Fibroblast of skin of abdomen (primary cell): ENCODE measurements around the gene MRPL2.
"Not testable (repeated sequence)": the region's sequence is repeated elsewhere in the genome, so short reads cannot be mapped to it uniquely, and the experiment has no call there.

Source experiments
- DNase-seq: peaks from one replicate; pipeline ENCODE4 v3.0.0-alpha.2; 2013

Gene MRPL2

DNA sequence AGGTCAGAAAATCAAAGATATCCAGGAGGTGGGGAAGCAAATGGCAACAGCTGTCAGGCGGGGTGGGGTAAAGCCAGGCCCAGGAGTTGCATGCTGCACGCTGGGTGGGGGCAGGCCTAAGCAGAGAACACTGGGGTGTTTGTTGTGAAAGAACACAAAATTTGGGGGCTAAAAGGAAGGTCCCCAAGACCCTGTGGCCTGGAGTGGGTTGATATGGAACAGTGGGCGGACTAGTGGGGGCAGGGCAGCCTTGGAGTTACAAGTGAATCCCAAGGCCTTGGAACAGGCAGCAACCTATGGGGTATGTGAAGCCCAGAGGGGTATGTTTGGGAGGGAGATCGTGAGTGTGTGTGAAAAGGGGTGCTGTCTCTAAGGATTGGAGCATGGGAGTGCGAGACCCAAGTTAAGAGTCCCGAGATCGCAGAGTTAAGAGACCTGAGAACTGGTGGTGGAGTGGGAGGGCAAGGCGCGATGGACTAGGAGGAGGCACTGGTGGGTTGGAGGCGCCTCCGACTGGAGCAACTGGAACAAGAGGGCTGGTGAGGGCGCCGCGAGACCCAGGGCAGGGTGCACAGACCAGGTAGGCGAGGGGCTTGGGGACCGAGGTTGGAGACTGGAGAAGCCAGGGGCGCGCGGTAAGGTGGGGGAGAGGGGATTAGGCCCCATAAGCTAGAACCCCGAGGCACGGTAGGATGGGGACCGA, 6.2 kb downstream of the MRPL2 start:
- DNase-seq, result peak; percentile 18

DNA sequence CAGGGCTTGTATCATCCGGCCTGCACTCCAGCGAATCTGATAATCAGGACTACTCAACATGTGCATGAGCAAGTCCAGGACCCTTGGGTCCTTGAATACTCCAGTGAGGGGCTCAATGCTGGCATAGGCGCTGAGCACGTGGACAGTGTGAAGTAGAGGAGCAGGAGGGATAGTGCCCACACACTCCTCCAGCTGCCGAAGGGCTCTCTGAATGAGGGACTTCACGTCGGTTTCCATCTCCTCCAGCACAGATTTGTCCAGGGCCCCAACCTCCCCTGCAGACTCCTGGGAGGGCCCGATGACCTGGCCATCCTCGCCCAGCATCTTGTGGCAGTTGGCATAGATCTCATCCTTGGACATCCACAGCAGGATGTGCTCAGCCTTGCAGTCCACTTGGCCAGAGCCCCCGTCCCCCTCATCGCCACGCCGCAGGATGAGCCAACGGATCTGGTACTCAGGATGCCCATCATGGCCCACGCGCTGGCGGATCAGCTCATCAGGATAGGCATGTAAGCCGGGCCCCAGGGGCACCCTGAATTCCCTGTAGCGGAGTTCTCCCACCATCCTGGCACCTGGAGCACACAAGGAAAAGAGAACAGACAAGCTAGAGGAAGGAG, 6.9 kb downstream of the MRPL2 start:
- DNase-seq, result no peak

DNA sequence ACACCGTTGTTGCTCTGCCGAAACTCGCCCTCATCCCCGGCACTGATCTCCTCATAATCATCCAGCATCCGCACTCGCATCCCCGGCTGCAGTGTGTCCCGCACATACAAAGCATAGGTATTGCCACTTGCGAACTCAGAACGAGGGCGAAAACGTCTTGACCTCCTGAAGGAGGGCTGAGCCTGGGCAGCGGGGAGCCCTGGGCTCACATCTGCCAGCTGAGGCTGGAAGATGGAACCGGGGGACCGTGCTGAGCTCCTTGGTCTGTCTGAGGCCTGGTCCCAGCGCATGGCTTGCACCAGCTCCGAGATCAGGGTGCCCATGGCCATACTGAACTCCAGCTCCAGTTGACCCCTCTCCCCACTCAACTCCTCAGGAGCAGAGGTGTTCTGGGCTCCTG, 8.3 kb downstream of the MRPL2 start:
- no peak for DNase-seq

DNA sequence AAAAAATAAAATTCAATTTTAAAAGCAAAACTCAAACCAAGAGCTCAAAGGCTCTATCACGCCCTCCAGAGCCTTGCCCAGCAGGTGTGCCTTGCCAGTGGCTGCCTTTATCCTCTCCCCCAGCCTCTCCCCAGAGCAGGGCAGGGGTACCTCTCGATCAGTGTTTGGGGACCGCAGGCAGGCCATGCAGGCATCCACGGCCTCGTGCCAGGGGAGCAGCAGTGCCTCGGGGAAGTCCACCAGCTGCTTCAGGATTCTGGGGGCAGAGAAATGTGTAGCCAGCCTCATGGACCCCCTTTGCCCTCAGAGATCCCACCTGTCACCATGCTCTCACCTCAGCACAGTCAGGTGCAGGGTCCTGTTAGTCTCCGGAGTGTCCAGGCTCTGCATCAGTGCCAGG, 11.2 kb downstream of the MRPL2 start:
- DNase-seq, result no peak

DNA sequence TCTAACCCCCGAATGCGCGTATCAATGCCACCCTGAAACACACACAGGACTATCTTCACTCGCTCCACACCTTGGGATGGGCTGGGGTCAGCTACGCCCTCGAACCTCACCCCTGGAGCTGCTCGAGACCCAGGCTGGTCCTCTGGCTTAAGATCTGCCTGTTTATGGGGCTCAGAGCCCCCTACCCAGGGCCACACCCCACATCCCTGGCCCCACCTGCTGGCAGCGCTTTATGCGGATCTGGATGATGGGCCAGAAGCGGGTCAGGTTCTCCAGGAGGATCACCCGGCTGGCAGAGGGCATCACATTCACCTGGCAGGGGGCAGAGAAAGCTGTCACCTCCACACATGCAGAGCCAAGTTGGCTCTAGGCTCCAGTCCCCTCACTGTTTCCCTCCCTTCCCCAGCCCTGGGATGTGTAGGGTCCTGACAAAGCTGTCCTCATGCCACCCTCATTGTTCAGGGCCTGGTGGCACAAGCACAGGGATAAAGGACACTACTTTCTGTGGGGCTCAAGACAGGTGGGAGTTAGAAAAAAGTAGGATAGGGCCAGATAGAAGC, 13.8 kb downstream of the MRPL2 start:
- DNase-seq, result no peak

DNA sequence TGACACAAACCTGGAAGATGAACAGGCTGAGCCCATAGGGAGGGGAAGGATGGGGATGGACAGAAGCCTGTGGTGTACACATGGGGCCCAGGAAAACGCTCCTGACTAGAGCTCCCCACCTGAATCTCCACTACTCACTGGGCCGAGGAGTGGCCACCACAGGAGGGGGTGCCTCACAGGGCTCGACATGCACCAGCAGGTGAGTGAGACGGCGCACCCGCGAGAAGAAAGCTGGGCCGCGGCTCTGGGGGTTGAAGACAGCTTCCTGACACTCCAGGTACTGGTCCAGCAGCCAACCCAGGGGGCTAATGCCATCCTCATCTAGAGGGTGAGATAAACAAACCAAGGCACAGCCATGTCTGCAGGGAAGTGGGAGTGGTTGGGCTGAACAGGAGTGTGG, 15.9 kb downstream of the MRPL2 start:
- DNase-seq, result no peak

DNA sequence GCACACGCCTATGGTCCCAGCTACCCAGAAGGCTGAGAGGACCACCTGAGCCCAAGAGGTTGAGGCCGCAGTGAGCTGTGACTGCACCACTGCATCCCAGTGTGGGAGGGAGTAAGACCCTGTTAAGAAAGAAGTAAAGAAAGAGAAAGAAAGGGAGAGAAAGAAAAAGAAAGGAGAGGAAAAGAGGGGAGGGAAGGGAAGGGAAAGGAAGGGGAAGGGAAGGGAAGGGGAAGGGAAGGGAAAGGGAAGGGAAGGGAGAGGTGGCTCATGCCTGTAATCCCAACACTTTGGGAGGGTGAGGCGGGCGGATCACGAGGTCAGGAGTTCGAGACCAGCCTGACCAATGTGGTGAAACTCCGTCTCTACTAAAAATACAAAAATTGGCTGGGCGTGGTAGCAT, 17.8 kb downstream of the MRPL2 start:
- DNase-seq, result not testable (repeated sequence)

DNA sequence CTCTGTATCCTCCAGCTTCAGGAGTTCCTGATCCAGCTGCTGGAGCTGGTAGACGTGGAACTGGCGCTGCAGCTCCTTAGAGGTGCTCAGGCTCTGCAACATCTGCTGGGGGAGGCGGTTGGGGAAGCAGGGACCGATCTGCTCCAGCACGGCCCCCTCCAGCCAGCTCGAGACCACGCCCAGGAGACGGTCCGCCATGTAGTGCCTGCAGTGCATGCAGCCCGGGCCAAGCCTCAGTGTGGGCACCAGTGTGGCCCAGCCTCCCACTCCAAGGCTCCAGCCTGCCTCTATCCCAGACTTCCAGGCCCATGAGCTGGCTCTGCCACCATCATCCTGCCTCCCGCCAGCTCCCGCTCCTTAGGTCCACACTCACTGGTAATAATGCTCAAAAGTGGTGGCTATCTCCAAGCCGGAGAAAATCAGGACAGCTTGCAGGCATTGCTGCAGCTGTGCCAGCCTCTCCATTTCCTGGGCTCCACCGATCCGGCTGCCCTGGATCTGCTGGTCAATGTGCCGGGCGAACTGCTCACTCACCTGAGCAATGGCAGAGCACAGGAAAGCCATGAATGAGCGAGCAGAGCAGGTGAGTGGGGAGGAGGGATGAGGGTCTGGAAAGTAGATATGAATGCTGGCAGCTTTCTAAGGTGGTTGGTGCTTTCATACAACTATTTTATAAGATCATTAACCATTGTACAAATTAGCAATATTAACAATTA, 18.5 kb downstream of the MRPL2 start:
- DNase-seq, result no peak

DNA sequence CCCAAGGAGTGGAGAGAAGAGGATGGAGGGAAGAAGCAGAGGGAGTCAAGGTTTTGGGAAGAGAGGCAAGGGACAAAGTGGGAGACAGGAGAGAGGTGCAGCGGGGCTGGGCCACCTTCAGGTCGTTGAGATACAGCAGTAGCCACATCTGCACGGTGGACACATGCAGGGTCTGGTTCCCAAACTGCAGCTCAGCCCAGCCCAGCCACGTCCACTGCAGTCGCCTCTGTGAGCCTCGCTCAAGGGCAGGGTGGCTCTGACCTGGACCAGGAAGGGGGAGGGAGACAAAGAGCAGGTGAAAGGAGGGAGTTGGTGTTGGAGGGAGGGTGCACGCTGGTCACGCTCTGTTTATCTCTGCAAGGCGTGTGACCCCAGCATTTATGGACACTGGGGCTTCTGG, 20.5 kb downstream of the MRPL2 start:
- DNase-seq, result no peak

DNA sequence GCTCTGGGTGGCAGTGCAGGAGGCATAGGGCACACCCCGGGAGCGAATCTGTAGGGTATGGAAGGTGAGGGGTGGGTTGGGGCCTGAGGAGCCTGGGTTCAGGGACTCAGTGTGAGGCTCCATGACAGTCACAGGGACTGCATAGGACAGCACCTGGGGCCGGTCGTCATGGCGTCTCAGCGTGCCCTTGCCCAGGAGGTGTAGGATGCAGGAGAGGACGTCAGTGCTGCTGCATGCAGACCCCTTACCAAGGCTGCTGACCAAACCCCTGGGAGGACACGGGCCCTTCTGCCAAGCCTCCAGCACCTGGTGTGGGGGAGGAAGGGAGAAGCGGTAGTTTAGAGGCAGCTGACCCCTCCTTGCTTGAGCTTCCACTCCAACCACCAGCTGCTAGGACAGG, 21.5 kb downstream of the MRPL2 start:
- DNase-seq, result no peak

DNA sequence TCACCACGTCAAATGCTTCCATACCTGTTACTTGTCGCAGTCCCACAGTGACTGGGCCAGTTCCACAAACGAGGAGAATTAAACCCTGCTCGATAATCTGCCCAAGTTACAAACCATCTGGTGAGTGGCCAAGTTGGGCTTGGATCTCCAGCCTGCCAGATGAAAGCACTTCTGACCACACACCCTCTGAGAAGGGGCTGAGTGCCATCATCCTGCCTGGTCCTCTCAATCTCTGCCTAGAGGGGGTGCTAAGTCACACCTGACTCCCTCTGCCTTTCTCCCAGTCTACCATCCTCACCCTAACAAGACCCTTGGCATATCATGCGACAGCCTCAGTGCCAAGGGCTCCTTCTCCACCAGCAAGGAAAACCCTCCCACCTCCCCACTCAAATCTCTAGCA, 22.0 kb downstream of the MRPL2 start:
- no peak for DNase-seq

DNA sequence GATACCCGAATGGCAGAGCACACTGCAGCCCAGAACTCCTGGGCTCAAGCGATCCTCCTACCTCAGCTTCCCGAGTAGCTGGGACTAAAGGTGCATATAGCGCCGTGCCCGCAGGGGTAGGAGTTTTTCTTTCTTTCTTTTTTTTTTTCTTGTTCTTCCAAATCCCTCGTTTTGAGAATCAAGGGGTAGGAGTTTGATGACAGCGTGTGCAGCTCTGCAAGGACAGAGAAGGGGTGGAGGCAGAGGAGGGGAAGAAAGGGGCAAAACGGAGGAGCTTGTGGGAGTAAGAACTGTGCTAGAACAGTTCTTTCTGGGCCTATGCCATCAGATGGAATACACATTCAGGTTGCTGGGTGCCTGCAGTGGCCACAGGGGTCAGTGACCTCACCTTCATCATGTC, 22.5 kb downstream of the MRPL2 start:
- no peak for DNase-seq

DNA sequence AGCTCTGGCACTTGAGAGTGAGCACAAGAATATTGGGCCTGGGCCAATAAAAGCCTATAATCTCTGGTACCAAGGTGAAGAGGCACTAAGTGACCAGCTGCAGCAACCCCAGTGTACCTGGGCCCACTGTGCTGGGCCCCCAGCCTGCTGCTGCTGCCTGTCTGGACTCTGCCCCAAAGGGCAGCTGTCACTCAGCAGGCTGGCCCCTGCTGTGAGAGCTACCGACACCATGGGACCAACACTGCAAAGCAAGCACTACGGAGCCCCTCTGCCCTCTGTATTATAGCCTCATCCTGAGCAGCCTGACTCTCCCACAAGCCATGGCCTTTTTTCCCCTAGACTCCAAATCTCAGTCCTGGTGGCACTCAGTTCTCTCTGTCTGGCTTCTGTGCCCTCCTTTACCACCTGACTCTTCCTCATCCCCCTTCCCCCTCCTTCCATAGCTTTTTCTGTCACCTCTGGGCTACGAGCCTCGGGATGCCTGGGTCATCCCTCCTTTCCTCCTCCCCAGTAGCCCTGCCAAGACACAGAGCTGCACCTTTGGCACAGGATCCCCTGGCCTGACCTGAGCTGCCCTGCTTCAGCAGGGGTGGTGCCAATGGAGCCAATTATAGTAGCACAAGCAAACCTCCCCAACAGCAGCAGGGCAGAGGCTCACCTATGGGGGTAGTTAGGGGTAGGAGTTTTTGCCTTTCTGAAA, 23.6 kb downstream of the MRPL2 start:
- DNase-seq, result no peak

DNA sequence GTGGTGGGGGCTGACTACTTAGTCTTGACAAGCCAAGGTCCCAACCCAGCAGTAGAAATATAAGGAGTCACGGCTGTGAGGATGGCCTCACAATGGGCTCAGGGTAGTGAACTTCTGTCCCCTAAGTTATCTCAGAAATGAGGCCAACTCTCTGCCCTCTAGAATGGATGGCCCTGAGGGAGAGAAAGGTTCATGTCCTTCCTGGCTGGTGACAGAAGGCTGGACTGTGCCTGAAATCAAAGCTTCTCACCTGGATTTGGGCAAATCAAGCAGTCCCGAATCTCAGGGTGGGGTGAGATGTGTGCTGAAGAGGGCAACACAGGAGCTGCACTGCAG, 25.1 kb downstream of the MRPL2 start:
- no peak for DNase-seq

DNA sequence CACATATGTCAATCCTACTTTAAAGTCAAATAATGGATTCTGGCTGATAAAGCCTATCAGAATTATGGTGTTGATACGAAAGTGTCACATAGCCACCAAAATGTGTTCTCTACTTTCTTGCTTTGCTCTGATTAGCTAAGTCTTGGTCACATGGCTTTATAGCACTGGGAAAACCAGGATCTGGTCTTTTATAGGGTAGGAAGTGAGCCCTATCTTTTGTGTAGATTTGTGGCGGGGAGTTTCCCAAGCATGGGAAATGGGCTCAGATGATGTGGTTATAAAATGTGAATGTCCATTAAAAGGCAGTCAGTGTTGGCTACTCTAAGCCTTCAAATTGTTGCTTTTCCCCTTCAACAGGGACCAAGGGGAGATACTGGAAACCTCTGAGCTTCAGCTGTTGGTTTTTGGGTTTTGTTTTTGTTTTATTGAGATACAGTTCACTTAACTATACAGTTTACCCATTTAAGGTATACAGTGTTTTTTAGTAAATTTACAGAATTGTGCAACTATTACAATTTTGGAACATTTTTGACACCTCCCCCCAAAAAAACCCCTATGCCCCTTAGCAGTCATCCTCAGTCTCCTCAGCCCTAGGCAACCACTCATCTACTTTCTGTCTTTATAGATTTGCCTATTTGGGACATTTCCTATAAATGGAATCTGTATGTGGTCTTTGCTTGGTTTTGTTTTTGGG, 25.6 kb downstream of the MRPL2 start:
- no peak for DNase-seq

DNA sequence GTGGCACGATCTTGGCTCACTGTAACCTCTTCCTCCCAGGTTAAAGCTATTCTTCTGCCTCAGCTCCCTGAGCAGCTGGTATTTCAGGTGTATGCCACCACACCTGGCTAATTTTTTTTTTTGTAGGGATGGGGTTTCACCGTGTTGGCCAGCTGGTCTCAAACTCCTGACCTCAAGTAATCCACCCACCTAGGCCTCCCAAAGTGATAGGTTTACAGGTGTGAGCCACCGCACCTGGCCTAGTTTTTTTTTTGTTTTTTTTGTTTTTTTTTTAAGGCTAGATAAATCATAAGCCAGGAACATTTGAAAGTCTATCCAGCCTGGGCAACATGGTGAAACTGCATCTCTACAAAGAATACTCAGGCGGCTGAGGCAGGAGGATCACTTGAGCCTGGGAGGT, 26.9 kb downstream of the MRPL2 start:
- DNase-seq, result no peak

DNA sequence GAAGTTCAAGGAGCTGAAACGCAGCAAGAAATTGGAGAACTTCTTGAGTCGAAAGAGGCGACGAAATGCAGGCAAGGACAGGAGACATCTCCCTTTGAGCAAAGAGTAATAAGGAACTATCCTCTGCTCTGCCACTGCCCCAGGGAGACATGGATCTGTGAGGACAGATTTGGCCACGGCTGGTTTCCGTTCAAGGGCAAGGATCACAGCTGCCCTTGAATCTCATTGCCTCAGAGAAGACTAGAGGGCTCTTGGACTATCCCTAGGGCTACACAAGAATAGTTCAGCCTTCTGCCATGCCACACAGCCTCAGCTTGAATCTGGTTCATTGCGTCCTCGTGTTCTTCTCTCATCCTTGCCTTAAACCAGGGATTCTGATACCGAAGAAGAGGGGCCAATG, 30.1 kb downstream of the MRPL2 start:
- DNase-seq, result no peak

DNA sequence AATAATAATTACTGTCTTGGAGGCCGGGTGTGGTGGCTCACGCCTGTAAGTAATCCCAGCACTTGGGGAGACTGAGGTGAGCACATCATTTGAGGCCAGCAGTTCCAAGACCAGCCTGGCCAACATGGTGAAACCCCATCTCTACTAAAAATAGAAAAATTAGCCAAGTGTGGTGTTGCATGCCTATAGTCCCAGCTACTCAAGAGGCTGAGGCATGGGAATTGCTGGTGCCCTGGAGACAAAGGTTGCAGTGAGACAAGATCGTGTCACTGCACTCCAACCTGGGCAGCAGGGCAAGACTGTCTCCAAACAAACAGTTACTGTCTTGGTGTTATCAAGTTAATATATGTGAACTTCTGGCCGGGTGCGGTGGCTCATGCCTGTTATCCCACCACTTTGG, 32.9 kb downstream of the MRPL2 start:
- no peak for DNase-seq

DNA sequence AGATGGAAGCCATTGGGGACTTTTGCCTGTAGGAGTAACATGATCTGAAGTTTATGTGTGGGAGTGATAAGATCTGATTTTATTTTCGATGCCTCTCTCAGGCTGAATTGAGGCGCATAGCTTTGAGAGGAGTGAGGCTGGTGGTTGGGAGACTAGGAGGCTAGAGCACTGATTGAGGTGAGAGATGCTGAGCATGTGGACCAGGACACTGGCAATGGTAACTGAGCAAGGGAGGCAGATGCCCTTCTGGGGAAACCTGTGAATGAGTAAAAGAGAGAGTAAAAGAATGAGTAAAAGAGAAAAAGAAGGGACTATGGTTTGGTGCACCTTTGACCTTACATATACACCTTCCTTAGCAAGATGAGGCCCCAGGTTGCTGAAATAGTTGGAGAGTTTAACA, 34.8 kb downstream of the MRPL2 start:
- no peak for DNase-seq

DNA sequence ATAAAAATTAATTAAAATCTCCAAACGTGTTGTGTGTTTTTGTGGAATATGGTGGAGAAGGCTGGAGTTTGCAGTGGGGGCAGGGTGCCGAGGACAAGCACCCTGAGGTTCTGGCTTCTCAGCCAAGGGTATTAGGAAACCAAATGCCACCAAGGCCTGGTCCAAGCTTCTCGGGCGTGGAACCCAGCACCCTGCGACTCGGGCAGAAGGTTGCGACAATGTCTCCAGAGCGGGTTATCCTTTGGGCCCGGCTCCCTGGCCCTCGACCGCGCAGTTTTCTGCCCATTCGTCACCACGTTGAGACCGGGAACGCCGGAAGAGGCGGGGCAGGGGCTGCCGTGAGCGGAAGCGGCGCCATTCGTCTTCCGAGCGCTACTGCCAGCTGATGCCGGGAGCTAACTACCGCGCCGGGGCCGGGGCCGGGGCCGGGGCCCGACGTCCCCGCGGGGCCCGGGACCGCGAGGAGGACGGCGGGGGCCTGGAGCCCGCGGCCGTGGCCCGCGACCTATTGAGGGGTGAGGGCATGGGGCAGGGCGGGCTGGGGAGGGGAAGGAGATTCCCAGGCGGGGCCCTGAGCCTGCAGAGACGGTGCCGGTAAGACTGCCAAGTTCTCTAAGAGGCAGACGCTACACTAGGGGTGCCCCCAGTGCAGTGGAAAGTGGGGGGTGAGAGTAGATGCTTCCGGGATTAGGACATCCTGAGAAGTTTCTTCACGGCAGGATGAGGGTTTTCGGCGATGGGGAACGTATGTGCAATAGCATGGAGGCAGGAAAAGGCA, 37.8 kb downstream of the MRPL2 start, which contains the start of gene RRP36:
Gene RRP36, plus strand, starts transcription at position 354 of the 778 bp plus-strand sequence. Its CDS starts 32 bp downstream, at position 386.
- peak; percentile 71 for DNase-seq

DNA sequence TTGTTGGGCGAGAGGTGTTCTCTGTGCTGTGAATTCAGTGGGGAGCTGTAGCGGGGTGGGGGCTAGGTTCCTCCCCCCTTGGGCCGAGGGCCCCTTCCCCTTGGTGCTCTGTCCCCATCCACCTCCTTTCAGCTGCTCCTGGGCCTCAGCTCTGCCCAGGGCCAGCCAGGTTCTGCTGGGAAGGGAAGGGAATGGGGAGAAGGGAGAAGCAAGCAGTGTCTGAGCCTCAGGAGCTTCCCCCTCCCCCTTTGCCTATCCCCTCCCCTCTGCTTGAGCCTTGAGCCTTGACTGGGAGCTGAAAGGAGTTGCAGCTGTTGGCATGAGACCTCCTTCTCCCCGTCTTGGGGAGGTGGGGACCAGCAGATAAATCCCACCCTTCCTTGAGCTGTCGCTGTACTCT, 38.4 kb downstream of the MRPL2 start:
- peak; percentile 9 for DNase-seq
